LNCAP (cell line): Measurements from ENCODE around the gene CWH43.
A peak's percentile ranks its signal among the peaks of the same experiment; 100 is the strongest.

Experiments
- CTCF ChIP-seq: fragments of 450-650 bp; IDR thresholded peaks from 2 replicates; pipeline ENCODE4 v1.5.1; 2017; ENCODE audit warnings: mild to moderate bottlenecking

Gene CWH43

DNA sequence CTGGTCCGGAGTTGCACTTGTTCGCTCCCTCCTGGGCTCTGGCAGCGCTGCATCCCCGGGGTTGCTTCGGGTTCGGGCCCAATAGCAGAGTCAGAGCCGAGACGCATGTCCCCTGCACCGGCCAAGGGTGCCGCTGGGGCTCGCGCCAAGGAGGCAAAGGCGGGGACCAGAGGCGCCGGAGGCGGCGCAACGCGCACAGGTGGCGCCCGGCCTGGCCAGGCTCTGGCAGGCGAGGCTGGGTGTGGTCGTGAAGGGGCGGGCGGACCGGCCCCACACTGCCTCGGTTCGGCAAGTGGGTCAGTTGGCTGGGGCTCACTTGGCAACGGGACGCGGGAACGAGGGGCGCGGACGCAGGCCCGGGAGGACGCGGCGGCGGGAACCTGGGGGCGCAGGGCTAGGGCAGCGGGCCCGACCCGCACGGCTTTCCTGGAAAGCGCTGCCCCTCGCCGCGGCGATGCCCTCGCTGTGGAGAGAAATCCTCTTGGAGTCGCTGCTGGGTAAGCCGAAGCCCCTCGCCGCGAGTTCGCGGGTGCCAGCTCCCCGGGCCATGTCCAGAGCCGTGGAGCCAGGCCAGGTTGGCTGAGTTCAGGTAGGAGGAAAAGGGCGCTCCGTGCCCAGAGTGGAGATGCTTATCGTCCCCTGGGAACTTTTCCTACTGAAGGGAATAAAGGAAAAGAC lies at the start of gene CWH43:
TSS of gene CWH43 (plus strand) at position 300 of the 678 bp plus-strand sequence. CDS start at position 455, 155 bp downstream.
- no peak for TF ChIP-seq CTCF

DNA sequence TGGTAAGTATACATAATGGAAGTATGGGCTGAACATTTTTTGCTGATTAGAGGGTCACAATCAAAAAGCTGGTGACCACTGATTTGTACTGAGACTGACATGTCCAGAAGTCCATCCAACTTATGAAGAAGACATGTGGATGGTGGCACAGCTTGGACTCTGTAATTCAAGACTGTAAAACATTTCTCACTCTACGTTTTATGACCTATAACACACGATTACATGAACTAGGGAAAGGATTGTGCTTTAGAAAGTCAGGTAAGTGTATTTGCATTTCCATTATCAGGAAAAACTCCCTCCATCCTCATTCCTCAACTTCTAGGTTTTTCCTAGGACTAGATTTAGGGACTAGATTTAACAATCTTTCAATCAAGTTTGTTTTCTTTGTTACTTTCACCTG lies 49.0 kb upstream of the CWH43 start:
- TF ChIP-seq CTCF = no peak

- no peak for TF ChIP-seq CTCF
Observed at GRCh38 chr4:48938831-48939230, 47.2 kb upstream of the CWH43 start.

DNA sequence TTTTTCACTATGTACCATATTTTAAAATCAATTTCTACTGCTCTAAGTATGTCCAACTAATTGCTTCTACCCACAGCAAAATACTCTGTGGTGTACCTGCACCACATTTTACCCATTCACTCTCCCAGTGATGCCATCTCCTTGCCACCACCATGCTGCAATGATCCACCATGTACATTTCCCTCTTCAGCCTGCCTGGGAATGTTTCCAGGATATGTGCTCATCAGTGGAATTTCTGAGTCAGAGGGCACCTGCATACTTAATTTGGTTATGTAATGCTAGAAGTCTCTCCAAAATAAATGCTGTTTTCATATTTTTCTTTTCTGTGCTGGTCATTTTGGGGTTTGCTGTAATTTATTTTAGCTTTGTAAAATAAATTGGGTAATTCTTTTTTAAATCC lies 46.3 kb upstream of the CWH43 start:
- no peak for TF ChIP-seq CTCF

DNA sequence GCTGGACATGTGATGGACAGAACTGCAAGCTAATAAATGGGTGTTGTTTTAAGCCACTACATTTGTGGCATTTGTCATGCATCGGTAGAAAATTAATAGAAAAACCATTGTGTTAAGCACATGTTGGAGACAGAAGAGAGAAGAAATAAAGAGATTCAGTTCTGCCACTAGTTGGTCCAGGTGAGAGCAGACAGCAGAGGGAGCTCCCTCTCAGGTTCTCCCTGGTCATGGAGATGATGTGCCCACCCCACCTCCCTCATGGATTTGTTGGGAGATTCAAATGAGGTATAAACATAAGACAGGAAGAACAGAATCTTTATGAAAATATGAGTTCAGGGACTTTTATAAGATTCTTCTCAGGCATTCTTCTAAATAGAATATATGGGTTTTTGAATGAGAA lies 42.7 kb upstream of the CWH43 start:
- peak; percentile 45 for TF ChIP-seq CTCF

GRCh38 chr4:48944252-48944651 lies 41.8 kb upstream of the CWH43 start:
- TF ChIP-seq CTCF = no peak

DNA sequence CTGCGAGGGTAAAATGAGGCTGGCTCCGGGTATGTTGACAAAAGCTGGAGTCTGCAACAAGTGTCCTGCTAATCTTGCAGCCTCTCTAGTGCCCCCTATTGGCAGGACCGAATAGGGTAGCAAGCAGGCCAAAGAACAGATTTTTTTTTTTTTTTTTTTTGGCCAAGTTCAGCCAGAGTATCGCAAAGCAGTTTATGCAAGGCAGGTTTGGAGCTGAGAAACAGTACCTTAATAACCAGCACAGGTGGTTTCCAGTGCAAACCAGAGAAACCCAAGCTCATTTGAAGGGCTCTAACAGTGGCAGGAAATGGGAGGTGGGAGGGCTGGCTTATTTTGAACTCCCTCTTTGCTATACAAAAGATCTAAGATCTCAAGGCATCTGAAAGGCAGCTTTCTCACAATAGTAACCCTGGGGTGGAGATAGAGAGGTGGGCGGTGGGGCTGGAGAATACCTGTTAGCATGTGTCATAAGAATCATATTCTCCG lies 41.3 kb upstream of the CWH43 start:
- TF ChIP-seq CTCF = peak; percentile 60

- TF ChIP-seq CTCF = no peak
Observed at GRCh38 chr4:48945981-48946380, 40.1 kb upstream of the CWH43 start.
